ENCODE results near the gene LILRA6. TPM values are rescaled to one million over a fixed set of nuclear protein-coding genes. Genes with fewer than 3 reads are reported as not detected.

Gene LILRA6
- total and polyA plus RNA-seq, 2 of the 13 experiments (the other 11 are each of a cell fraction or from before 2014, with no cell fraction given) = not detected

- TF ChIP-seq ZBTB34 (CRISPR knock-in tag; IDR thresholded peaks at IDR 0.05) (no peak), DNMT1 (CRISPR knock-in tag; IDR thresholded peaks at IDR 0.05) (peak; percentile 82; the same call in 1 of the 2 replicates), XRCC5 (optimal IDR thresholded peaks at IDR 0.05; ENCODE audit: low read length) (peak; percentile 77), ZNF530 (CRISPR knock-in tag; IDR thresholded peaks at IDR 0.05; ENCODE audit: low read depth) (no peak), MBD4 (IDR thresholded peaks at IDR 0.05; ENCODE audit: borderline replicate concordance, low read length) (no peak), TFAP4 (IDR thresholded peaks at IDR 0.05; ENCODE audit: borderline replicate concordance, low read depth) (peak; percentile 20; the same call in 1 of the 2 replicates), ZNF790 (CRISPR knock-in tag; IDR thresholded peaks at IDR 0.05; ENCODE audit: borderline replicate concordance) (0 out of 2 replicates have a peak, but pooled peaks have one; percentile 31), NRL (CRISPR knock-in tag; IDR thresholded peaks at IDR 0.05; ENCODE audit: borderline replicate concordance) (no peak), THYN1 (CRISPR knock-in tag; IDR thresholded peaks at IDR 0.05; ENCODE audit: borderline replicate concordance, low read depth) (no peak), SPEN (CRISPR knock-in tag; IDR thresholded peaks at IDR 0.05; ENCODE audit: low read depth) (peak; percentile 69), KDM1A (CRISPR knock-in tag; IDR thresholded peaks at IDR 0.05) (no peak), DMAP1 (CRISPR knock-in tag; IDR thresholded peaks at IDR 0.05) (0 out of 2 replicates have a peak, but pooled peaks have one; percentile 11), FUBP1 (CRISPR knock-in tag; IDR thresholded peaks at IDR 0.05; ENCODE audit: borderline replicate concordance) (no peak), DNMT3B (CRISPR knock-in tag; conservative IDR thresholded peaks at IDR 0.05) (no peak), ARNT2 (CRISPR knock-in tag; IDR thresholded peaks at IDR 0.05; ENCODE audit: low read depth) (peak; percentile 88), HINFP (CRISPR knock-in tag; IDR thresholded peaks at IDR 0.05; ENCODE audit: low read depth) (peak; percentile 100), ZNF784 (CRISPR knock-in tag; IDR thresholded peaks at IDR 0.05; ENCODE audit: borderline replicate concordance) (peak; percentile 91; the same call in 1 of the 2 replicates), RFX3 (CRISPR knock-in tag; IDR thresholded peaks at IDR 0.05) (no peak), ZNF281 (CRISPR knock-in tag; IDR thresholded peaks at IDR 0.05; ENCODE audit: borderline replicate concordance) (no peak)
Observed at GRCh38 chr19:54189145-54189734, 53.4 kb downstream of the LILRA6 start, which contains the start of gene MBOAT7 (continued).

Measured in HepG2 (cell line).